Endothelial cell of umbilical vein (primary cell): ENCODE data around the gene EXOC1L. TPM values are rescaled to one million over a fixed set of nuclear protein-coding genes. Genes with fewer than 3 reads are reported as not detected.

Source experiments
- BruUV-seq: library from RNA; stranded (reverse); fragments of 400-500 nt; replicated peaks from 2 replicates; lab custom pipeline; 2021; lab: Mats Ljungman, UMichigan
- CTCF ChIA-PET: fragments of 300-600, 350-600 bp; sonication (Branson Sonifier 250); formaldehyde crosslinking; loops from one replicate; lab custom pipeline; 2021; ENCODE audit warnings: antibody characterized with exemption, inconsistent platforms; lab: Charles Lee
- POLR2A ChIA-PET: fragments of 300-600, 350-600 bp; sonication (Branson Sonifier 250); formaldehyde crosslinking; loops from one replicate; lab custom pipeline; 2021; ENCODE audit warnings: antibody characterized with exemption, inconsistent platforms; lab: Charles Lee
- DNase-seq: peaks from one replicate; pipeline ENCODE4 v3.0.0-alpha.2; 2011; ENCODE audit warnings: low read depth, low spot score
- FAIRE-seq: peaks from 2 replicates; lab custom pipeline; 2011; peaks lifted over from hg19 to GRCh38; lab: Jason Lieb, UNC
- H2AFZ ChIP-seq: 2 replicates; pipeline ENCODE4 v1.6.0; 2012; ENCODE audit warnings: low read depth, low read length, control low read depth, inconsistent platforms
- H3K27ac ChIP-seq: 2 replicates; pipeline ENCODE4 v1.5.1; 2011; ENCODE audit warnings: low read depth, mild to moderate bottlenecking, control low read depth, low read length, moderate library complexity; ENCODE audit not compliant: insufficient read depth
- H3K27me3 ChIP-seq, 2 experiments: 2 replicates each; pipeline versions ENCODE4 v1.6.0 to v1.6.1; 2011; ENCODE audit warnings: low read length in 2 of 2, mixed read lengths in 1 of 2; ENCODE audit not compliant: control insufficient read depth in 2 of 2, insufficient read depth in 2 of 2
- H3K36me3 ChIP-seq, 2 experiments: 2 replicates in 1 of 2; 3 replicates in 1 of 2; pipeline ENCODE4 v1.5.1; 2011; ENCODE audit warnings: low read length in 2 of 2, mild to moderate bottlenecking in 1 of 2, moderate library complexity in 1 of 2; ENCODE audit not compliant: control insufficient read depth in 2 of 2, insufficient read depth in 2 of 2; ENCODE audit errors: extremely low read depth in 1 of 2
- H3K4me1 ChIP-seq: 3 replicates; pipeline ENCODE4 v1.5.1; 2011; ENCODE audit warnings: mild to moderate bottlenecking, low read length; ENCODE audit not compliant: control insufficient read depth, insufficient read depth; ENCODE audit errors: extremely low read depth
- H3K4me2 ChIP-seq: 2 replicates; pipeline ENCODE4 v1.6.1; 2011; ENCODE audit warnings: low read length, control low read depth, mixed read lengths; ENCODE audit not compliant: insufficient read depth
- H3K4me3 ChIP-seq, 3 experiments: fragments of 200-600 bp in 1 of 3; sonication (generic), shearing (Covaris generic) in 1 of 3; replicated peaks in 1 of 3; 2 replicates each; pipeline ENCODE4 v1.5.1; 2011 to 2016; ENCODE audit warnings: control low read depth in 3 of 3, low read length in 3 of 3, mild to moderate bottlenecking in 2 of 3, inconsistent platforms in 1 of 3, low read depth in 1 of 3, moderate library complexity in 1 of 3; ENCODE audit not compliant: insufficient read depth in 1 of 3
- H3K79me2 ChIP-seq: 2 replicates; pipeline ENCODE4 v1.6.0; 2012; ENCODE audit warnings: low read length, inconsistent platforms; ENCODE audit not compliant: control insufficient read depth, insufficient read depth
- H3K9ac ChIP-seq: replicated peaks from 2 replicates; pipeline ENCODE3; 2011; ENCODE audit warnings: low read length, control low read depth; ENCODE audit not compliant: insufficient read depth; ENCODE audit errors: extremely low read depth
- H3K9me1 ChIP-seq: replicated peaks from 3 replicates; pipeline ENCODE4 v1.6.0; 2011; ENCODE audit warnings: mild to moderate bottlenecking, low read length; ENCODE audit not compliant: control insufficient read depth, insufficient read depth; ENCODE audit errors: extremely low read depth
- H3K9me3 ChIP-seq: replicated peaks from 2 replicates; pipeline ENCODE4 v1.5.1; 2012; ENCODE audit warnings: low read length, inconsistent platforms; ENCODE audit not compliant: control insufficient read depth, insufficient read depth
- H4K20me1 ChIP-seq: replicated peaks from 2 replicates; pipeline ENCODE3; 2011; ENCODE audit warnings: mild to moderate bottlenecking, low read length; ENCODE audit not compliant: control insufficient read depth, insufficient read depth; ENCODE audit errors: extremely low read depth
- EZH2 ChIP-seq: IDR thresholded peaks from 2 replicates; pipeline ENCODE4 v1.6.1; 2012; ENCODE audit warnings: borderline replicate concordance, low read depth, mild to moderate bottlenecking, moderate library complexity, low read length, inconsistent platforms; ENCODE audit not compliant: severe bottlenecking
- FOS ChIP-seq: IDR thresholded peaks from 2 replicates; pipeline ENCODE4 v1.6.1; 2011; ENCODE audit warnings: mild to moderate bottlenecking, low read length, moderate library complexity, borderline replicate concordance; ENCODE audit not compliant: insufficient read depth
- GATA2 ChIP-seq: IDR thresholded peaks from 2 replicates; pipeline ENCODE4 v1.7.0; 2011; ENCODE audit warnings: low read depth, mild to moderate bottlenecking, moderate library complexity, mixed read lengths, low read length; ENCODE audit not compliant: insufficient read length, insufficient read depth
- JUN ChIP-seq: IDR thresholded peaks from 2 replicates; pipeline ENCODE4 v1.6.1; 2011; ENCODE audit warnings: borderline replicate concordance, low read depth; ENCODE audit not compliant: insufficient read length, insufficient read depth
- MYC ChIP-seq: IDR thresholded peaks from one replicate; pipeline ENCODE4 v1.6.1; 2011; ENCODE audit warnings: mild to moderate bottlenecking, low read depth, low read length
- POLR2A ChIP-seq: IDR thresholded peaks from 2 replicates; pipeline ENCODE4 v1.6.1; 2012; ENCODE audit warnings: low read depth, mild to moderate bottlenecking, control low read depth, low read length
- POLR2AphosphoS5 ChIP-seq: IDR thresholded peaks from 2 replicates; pipeline ENCODE4 v1.6.1; 2012; ENCODE audit warnings: low read depth, mild to moderate bottlenecking, control low read depth, low read length, moderate library complexity; ENCODE audit not compliant: insufficient read depth
- dilution Hi-C: fragments of 300-500 bp; cut with MboI; formaldehyde crosslinking; loops from one replicate; pipeline ENCODE4 v1.15.0; 2019; ENCODE audit warnings: low sequenced_read_pairs; ENCODE audit not compliant: extremely low pct_ligation_motif_present
- intact Hi-C: fragments of 100-400 bp; cut with micrococcal nuclease; formaldehyde crosslinking; loops from one replicate; pipeline ENCODE4 v1.10.0; 2022
- polyA plus RNA-seq, 4 experiments: library from polyadenylated mRNA; depleted of rRNA in 3 of 4; stranded (reverse) in 3 of 4; unstranded in 1 of 4; fragments of >200 nt; gene quantifications; 2 replicates each; pipeline versions ENCODE4 v1.2.1 to v1.2.3, GENCODE V29; 2011 to 2012; ENCODE audit warnings: missing spikeins in 1 of 4
- total RNA-seq: library from RNA; stranded (reverse); gene quantifications from 2 replicates; pipeline ENCODE4 v1.2.3, GENCODE V29; 2021
- TF ChIP-seq, protein P1 (sequence below): IDR thresholded peaks from 2 replicates; pipeline ENCODE4 v1.6.1; 2011; ENCODE audit not compliant: insufficient read depth, insufficient read length

Gene EXOC1L
- total and polyA plus RNA-seq, 2 donors (not counting 3 experiments of a cell fraction or from before 2014, with no cell fraction given): not detected

DNA sequence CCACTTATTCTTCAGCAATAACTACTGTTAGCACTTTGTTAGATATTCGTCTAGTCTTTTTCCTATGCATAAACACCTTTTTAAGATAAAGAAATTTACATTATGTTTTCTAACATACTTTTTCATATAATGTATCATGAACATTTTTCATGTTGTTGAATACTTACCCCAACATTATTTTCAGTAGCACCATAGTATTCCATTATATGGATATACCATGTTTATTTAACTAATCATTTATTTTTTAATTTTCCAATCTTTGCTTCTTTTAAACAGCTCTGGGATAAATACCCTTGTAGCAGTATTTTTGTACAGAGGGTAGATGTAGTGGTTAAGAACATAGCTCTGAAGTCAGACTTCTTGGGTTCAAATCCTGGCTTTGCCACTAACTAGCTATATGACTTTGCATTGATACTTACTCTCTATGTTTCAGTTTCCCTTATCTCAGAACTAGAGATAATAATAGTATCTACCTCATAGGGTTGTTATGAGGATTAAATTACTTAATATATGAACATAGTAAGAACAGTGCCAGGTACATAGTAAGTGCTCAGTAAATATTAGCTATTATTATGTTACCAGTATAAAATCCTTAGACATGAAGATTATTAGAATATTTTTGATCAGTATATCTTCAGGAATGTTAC is 45.1 kb downstream of the EXOC1L start:
- Histone ChIP-seq H3K9me3 (no peaks in the 10 kb centered on the region), H3K79me2 (no peaks in the 10 kb centered on the region), H3K36me3 (peaks cover 0 to 17% of the 10 kb centered on the region in 2 experiments), H3K27ac (no peak overlapping the region), H3K4me3 (no peak overlapping the region), H3K9me1 (no peaks in the 10 kb centered on the region), H3K4me2 (no peak overlapping the region), H4K20me1 (no peaks in the 10 kb centered on the region), H3K27me3 (no peaks in the 10 kb centered on the region), H2AFZ (no peak overlapping the region), H3K4me1 (peaks cover 21% of the 10 kb centered on the region), H3K9ac (no peak overlapping the region)
- FAIRE-seq (no peak), DNase-seq (no peak)
- POLR2A ChIA-PET: interaction anchor here (1.9 kb wide), 1 partner anchor 11 kb away, joined by 6 read pairs; the partner anchor contains the start of gene EXOC1
- CTCF ChIA-PET: interaction anchor here (1.4 to 4.4 kb wide), 6 partner anchors 11 to 866 kb away, joined by 3 to 24 read pairs (median 17); partner anchors contain the start of genes CEP135 and EXOC1
- intact Hi-C loops (loop anchor here (5.0 to 10.0 kb wide), 2 partner anchors 97 to 890 kb away; no protein-coding TSS in a partner anchor), dilution Hi-C loops (no loop called here)
- BruUV-seq: no TSS peak
- no peak for TF ChIP-seq GATA2
- TF ChIP-seq POLR2AphosphoS5: no peak
- no peak for TF ChIP-seq MYC

DNA sequence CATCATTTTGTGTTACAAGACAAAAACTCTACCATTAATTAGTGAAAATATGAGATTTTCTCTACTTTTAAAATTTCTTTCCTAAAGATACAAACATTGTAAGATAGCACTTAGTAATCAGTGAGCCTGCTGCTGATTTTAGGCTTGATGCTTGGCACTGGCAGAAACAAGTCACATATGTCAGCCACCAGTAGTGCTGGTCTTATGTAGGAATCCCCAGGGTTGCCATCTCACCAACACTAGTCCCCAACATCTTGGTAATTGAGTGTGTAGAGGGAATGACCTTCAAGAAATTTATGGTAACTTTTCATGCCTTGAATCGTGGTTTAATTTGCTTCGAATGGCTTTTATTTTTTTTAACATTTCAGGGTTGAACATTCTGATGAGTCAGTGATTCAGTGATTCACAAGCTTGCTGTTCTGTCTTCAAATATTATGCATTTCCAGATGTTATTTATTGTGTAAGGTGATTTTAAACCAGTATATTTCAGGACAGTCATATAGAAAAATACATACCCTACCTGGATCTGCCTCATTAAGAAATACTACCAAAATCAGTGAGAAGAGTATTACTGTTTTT is 45.7 kb downstream of the EXOC1L start:
- Histone ChIP-seq H3K27me3 (no peaks in the 10 kb centered on the region), H3K79me2 (no peaks in the 10 kb centered on the region), H3K4me1 (peaks cover 21% of the 10 kb centered on the region), H2AFZ (peak overlapping the region; percentile 83), H3K9ac (peak overlapping the region; percentile 53), H3K4me3 (no peak overlapping the region), H3K27ac (peak overlapping the region; percentile 80), H3K9me1 (no peaks in the 10 kb centered on the region), H4K20me1 (no peaks in the 10 kb centered on the region), H3K9me3 (no peaks in the 10 kb centered on the region), H3K36me3 (peaks cover 0 to 12% of the 10 kb centered on the region in 2 experiments), H3K4me2 (peak overlapping the region; percentile 90)
- dilution Hi-C loops (no loop called here), intact Hi-C loops (loop anchor here (5.0 to 10.0 kb wide), 2 partner anchors 98 to 891 kb away; no protein-coding TSS in a partner anchor)
- TF ChIP-seq JUN (no peak), EZH2 (no peak), POLR2AphosphoS5 (no peak), MYC (no peak), FOS (peak; percentile 51), POLR2A (no peak), GATA2 (no peak)
- TF ChIP-seq, protein P1, sequence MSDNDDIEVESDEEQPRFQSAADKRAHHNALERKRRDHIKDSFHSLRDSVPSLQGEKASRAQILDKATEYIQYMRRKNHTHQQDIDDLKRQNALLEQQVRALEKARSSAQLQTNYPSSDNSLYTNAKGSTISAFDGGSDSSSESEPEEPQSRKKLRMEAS: no peak
- FAIRE-seq: no peak
- ChIA-PET POLR2A (interaction anchor here (1.9 kb wide), 1 partner anchor 11 kb away, joined by 6 read pairs; the partner anchor contains the start of gene EXOC1), CTCF (interaction anchor here (1.4 to 4.4 kb wide), 11 partner anchors 11 to 894 kb away, joined by 3 to 24 read pairs (median 11); partner anchors contain the start of genes CEP135 and EXOC1)
- no TSS peak for BruUV-seq
- DNase-seq: peak; percentile 42
